ENCODE data around the gene CCDC181. TPM values are rescaled to one million over a fixed set of nuclear protein-coding genes. Genes with fewer than 3 reads are reported as not detected.

Gene CCDC181
- total RNA-seq, 1 experiment from 2014 or later: 2.9 TPM

DNA sequence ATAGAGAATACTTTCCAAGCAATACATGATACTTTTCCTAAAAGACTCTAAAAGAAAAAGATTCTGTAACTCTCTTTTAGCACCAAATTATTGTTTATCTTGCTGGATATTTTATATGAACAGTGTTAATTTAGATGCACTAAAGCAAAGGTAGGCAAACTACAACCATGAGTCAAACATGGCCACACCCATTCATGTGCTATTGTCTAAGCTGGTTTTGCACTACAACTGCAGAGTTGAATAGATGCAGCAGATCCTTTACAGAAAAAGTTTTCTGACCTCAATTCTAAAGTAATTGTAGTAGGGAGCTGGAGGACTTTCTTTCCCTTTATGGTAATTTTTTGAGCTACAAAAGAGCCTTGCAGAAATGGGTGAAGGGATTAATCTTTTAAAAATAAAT lies 39.9 kb downstream of the CCDC181 start:
- Histone ChIP-seq H2BK120ac (ENCODE audit: low read depth, low read length, poor library complexity, severe bottlenecking) (no peak overlapping the region), H3K14ac (ENCODE audit: insufficient read depth, low read length) (no peak overlapping the region), H4K5ac (ENCODE audit: insufficient read length, low read depth, low read length) (no peak overlapping the region), H2BK15ac (ENCODE audit: low read depth, low read length) (no peak overlapping the region), H3K23me2 (ENCODE audit: insufficient read length, low read depth, low read length, poor library complexity, severe bottlenecking) (no peaks in the 10 kb centered on the region), H3K4me1 (ENCODE audit: insufficient read depth, low read length) (no peaks in the 10 kb centered on the region), H3K79me1 (ENCODE audit: insufficient read depth, low read depth, low read length, poor library complexity, severe bottlenecking) (no peaks in the 10 kb centered on the region), H3K27me3 (ENCODE audit: insufficient read depth, low read length) (no peaks in the 10 kb centered on the region), H3K4me2 (ENCODE audit: insufficient read depth, insufficient read length, low read length) (no peak overlapping the region), H2AFZ (ENCODE audit: low read length) (no peak overlapping the region), H2AK5ac (ENCODE audit: insufficient read length, low read length) (no peak overlapping the region), H3K18ac (ENCODE audit: insufficient read length, low read depth, low read length) (no peak overlapping the region), H3K79me2 (ENCODE audit: insufficient read depth, low read length) (no peaks in the 10 kb centered on the region), H3K27ac (ENCODE audit: insufficient read length, low read depth, low read length) (no peak overlapping the region), H3T11ph (ENCODE audit: low read length) (no peak overlapping the region), H3K9me3 (ENCODE audit: control insufficient read depth, low read depth, low read length) (no peaks in the 10 kb centered on the region), H3K23ac (ENCODE audit: insufficient read length, low read depth, low read length) (no peak overlapping the region), H3K4ac (ENCODE audit: low read depth, low read length) (no peak overlapping the region), H2BK12ac (ENCODE audit: insufficient read length, low read depth, low read length) (no peak overlapping the region), H4K91ac (ENCODE audit: insufficient read length, low read depth, low read length) (no peak overlapping the region), H4K8ac (replicated peaks; ENCODE audit: insufficient read length, low read depth, low read length) (no peak overlapping the region), H3K56ac (ENCODE audit: insufficient read length, low read depth, low read length) (no peak overlapping the region), H3K9ac (ENCODE audit: extremely low read depth, insufficient read length, low read length) (no peak overlapping the region), H4K20me1 (ENCODE audit: control insufficient read depth, insufficient read depth, insufficient read length) (no peaks in the 10 kb centered on the region), H2BK5ac (ENCODE audit: insufficient read length, low read length) (no peak overlapping the region), H2BK20ac (ENCODE audit: low read depth, low read length, poor library complexity, severe bottlenecking) (no peak overlapping the region)
- no peak for DNase-seq
- H3K27me3 Mint-ChIP-seq (ENCODE audit: low read depth): no peaks in the 10 kb centered on the region
- H3K27ac Mint-ChIP-seq: no peak overlapping the region
- peaks cover 0 to 4% of the 10 kb centered on the region in 2 experiments; a peak in 1 of 4 replicates for H3K4me1 Mint-ChIP-seq
- H3K9me3 Mint-ChIP-seq: no peaks in the 10 kb centered on the region
- H3K4me3 Mint-ChIP-seq: no peak overlapping the region
- peaks cover 6 to 33% (median 30%) of the 10 kb centered on the region in 3 experiments; a peak in 6 of 7 replicates for H3K36me3 Mint-ChIP-seq (ENCODE audit: insufficient read depth in 1 of 3, low read depth in 3 of 3)
- TF ChIP-seq, protein P1, sequence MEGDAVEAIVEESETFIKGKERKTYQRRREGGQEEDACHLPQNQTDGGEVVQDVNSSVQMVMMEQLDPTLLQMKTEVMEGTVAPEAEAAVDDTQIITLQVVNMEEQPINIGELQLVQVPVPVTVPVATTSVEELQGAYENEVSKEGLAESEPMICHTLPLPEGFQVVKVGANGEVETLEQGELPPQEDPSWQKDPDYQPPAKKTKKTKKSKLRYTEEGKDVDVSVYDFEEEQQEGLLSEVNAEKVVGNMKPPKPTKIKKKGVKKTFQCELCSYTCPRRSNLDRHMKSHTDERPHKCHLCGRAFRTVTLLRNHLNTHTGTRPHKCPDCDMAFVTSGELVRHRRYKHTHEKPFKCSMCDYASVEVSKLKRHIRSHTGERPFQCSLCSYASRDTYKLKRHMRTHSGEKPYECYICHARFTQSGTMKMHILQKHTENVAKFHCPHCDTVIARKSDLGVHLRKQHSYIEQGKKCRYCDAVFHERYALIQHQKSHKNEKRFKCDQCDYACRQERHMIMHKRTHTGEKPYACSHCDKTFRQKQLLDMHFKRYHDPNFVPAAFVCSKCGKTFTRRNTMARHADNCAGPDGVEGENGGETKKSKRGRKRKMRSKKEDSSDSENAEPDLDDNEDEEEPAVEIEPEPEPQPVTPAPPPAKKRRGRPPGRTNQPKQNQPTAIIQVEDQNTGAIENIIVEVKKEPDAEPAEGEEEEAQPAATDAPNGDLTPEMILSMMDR (conservative IDR thresholded peaks at IDR 0.05): no peak

Data from H9 (cell line).